Measurements from ENCODE around the gene VCPKMT. TPM values are rescaled to one million over a fixed set of nuclear protein-coding genes. Genes with fewer than 3 reads are reported as not detected.

The VCPKMT gene
- total RNA-seq, 4 donors from 2014 or later: 3.3 to 13.0 (median 6.1) TPM

- intact Hi-C loops (cut with DNase I; ENCODE audit: low total_unique reads): no loop called here
- 87 to 90% methylated on average over 4 of the region's 4 CpGs for WGBS, 2 donors
- no peak overlapping the region for H3K4me3 ChIP-seq (ENCODE audit: low read depth, poor library complexity, severe bottlenecking)
- DNase-seq (ENCODE audit: low spot score in 2 of 2): no peak
- no peak for TF ChIP-seq POLR2A (IDR thresholded peaks at IDR 0.05)
Measured at GRCh38 chr14:50110323-50111037, 5.9 kb downstream of the VCPKMT start.

- TF ChIP-seq CTCF (IDR thresholded peaks at IDR 0.05): no peak
- no peak for TF ChIP-seq POLR2A (IDR thresholded peaks at IDR 0.05)
- DNase-seq (ENCODE audit: low spot score in 2 of 2): no peak
- no peak overlapping the region for H3K4me3 ChIP-seq (ENCODE audit: low read depth, poor library complexity, severe bottlenecking)
- intact Hi-C loops (cut with DNase I; ENCODE audit: low total_unique reads): loop anchor here (5.0 kb wide), 1 partner anchor 247 kb away; no protein-coding TSS in a partner anchor
- 68 to 74% methylated on average over 6 of the region's 6 CpGs for WGBS, 2 donors
Measured at GRCh38 chr14:50109342-50109741, 7.0 kb downstream of the VCPKMT start.

GRCh38 chr14:50107850-50108249 is 8.5 kb downstream of the VCPKMT start:
- no peak for TF ChIP-seq CTCF (IDR thresholded peaks at IDR 0.05)
- TF ChIP-seq POLR2A (IDR thresholded peaks at IDR 0.05): no peak
- DNase-seq (ENCODE audit: low spot score in 2 of 2): no peak
- 55 to 57% methylated on average over 2 of the region's 2 CpGs for WGBS, 2 donors
- intact Hi-C loops (cut with DNase I; ENCODE audit: low total_unique reads): loop anchor here (5.0 kb wide), 1 partner anchor 246 kb away; no protein-coding TSS in a partner anchor
- H3K4me3 ChIP-seq (ENCODE audit: low read depth, poor library complexity, severe bottlenecking): no peak overlapping the region

GRCh38 chr14:50106178-50106577 is 10.2 kb downstream of the VCPKMT start:
- TF ChIP-seq POLR2A (IDR thresholded peaks at IDR 0.05) (no peak), CTCF (IDR thresholded peaks at IDR 0.05) (no peak)
- no peak overlapping the region for H3K4me3 ChIP-seq (ENCODE audit: low read depth, poor library complexity, severe bottlenecking)
- intact Hi-C loops (cut with DNase I; ENCODE audit: low total_unique reads): loop anchor here (5.0 kb wide), 1 partner anchor 244 kb away; no protein-coding TSS in a partner anchor
- no peak for DNase-seq (ENCODE audit: low spot score in 2 of 2)
- WGBS, 2 donors: 44 to 60% methylated on average over 4 of the region's 4 CpGs

- no peak overlapping the region for H3K4me3 ChIP-seq (ENCODE audit: low read depth, poor library complexity, severe bottlenecking)
- no peak for TF ChIP-seq CTCF (IDR thresholded peaks at IDR 0.05)
- no peak for TF ChIP-seq POLR2A (IDR thresholded peaks at IDR 0.05)
- intact Hi-C loops (cut with DNase I; ENCODE audit: low total_unique reads): no loop called here
- 88 to 92% methylated on average over 6 of the region's 6 CpGs for WGBS, 2 donors
- no peak for DNase-seq (ENCODE audit: low spot score in 2 of 2)
Measured at GRCh38 chr14:50103558-50103957, 12.8 kb downstream of the VCPKMT start.

- WGBS, 2 donors: 80 to 89% methylated on average over 7 of the region's 7 CpGs
- intact Hi-C loops (cut with DNase I; ENCODE audit: low total_unique reads): no loop called here
- TF ChIP-seq CTCF (IDR thresholded peaks at IDR 0.05) (no peak), POLR2A (IDR thresholded peaks at IDR 0.05) (no peak)
- no peak overlapping the region for H3K4me3 ChIP-seq (ENCODE audit: low read depth, poor library complexity, severe bottlenecking)
- DNase-seq (ENCODE audit: low spot score in 2 of 2): no peak
Measured at GRCh38 chr14:50101417-50101816, 15.0 kb downstream of the VCPKMT start.
